Stimulated activated CD4-positive, alpha-beta T cell treated with anti-CD3 and anti-CD28 coated beads, Interleukin-4, amount 100 ng/mL, for 48 hours (primary cell): ENCODE results near the gene FMO4.
"Not testable (repeated sequence)": the region's sequence is repeated elsewhere in the genome, so short reads cannot be mapped to it uniquely, and the experiment has no call there.

Experiments used
- DNase-seq, 2 donors: peaks; one replicate each; pipeline ENCODE4 v3.0.0-alpha.2; 2020; ENCODE audit warnings: low read depth in 2 of 2

The FMO4 gene

DNA sequence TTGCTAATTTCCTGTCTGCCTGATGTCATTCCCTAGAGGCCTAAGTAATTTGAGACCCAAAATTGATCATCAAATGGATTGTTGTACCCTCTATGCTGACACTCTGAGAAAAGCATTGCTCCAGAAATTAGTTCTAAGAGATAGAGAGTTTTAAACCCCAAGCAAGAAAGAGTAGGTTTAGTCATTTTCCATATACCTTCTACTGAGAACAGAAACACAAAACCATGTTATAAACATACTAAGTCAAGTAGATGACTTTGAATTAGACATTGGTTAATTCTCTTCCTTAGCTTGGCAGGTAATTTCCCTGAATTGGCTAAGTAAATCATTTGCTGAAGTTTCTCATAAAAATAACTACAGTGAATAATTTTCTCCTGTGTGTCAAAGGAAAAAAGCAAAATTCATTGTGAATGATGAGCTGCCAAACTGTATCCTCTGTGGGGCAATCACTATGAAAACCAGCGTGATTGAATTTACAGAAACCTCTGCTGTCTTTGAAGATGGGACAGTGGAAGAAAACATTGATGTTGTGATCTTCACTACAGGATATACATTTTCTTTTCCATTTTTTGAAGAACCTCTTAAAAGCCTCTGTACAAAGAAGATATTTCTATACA is 20.1 kb downstream of the FMO4 start:
- DNase-seq, result no peak

DNA sequence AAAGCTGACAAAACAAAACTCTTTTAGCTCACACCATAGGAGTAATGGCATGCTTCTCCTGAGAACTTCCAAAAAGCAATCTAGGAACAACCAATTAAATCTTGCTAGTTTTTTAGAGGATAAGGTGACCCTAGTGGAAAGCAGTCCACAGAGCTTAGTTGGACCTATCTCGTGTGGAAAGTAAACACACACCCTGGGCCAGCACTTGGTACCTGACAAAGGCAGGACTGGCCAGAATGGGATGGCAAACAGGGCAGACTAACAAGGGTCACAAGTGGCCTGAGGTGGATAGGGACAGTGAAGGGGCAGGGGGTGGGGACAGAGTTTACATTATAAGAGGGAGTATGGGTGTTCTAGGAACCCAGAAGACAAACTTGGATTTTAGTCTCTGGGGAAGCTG is 22.0 kb downstream of the FMO4 start:
- DNase-seq, result no peak

DNA sequence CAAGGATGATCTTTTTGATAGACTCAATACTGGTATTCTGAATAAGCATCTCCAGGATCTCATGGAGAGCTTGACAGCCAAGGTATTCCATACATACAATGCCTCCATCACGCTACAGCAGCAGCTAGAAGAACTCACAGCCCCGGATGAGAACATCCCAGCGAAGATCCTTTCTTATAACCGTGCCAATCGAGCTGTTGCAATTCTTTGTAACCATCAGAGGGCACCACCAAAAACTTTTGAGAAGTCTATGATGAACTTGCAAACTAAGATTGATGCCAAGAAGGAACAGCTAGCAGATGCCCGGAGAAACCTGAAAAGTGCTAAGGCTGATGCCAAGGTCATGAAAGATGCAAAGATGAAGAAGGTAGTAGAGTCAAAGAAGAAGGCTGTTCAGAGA is 25.4 kb downstream of the FMO4 start:
- not testable (repeated sequence) for DNase-seq

DNA sequence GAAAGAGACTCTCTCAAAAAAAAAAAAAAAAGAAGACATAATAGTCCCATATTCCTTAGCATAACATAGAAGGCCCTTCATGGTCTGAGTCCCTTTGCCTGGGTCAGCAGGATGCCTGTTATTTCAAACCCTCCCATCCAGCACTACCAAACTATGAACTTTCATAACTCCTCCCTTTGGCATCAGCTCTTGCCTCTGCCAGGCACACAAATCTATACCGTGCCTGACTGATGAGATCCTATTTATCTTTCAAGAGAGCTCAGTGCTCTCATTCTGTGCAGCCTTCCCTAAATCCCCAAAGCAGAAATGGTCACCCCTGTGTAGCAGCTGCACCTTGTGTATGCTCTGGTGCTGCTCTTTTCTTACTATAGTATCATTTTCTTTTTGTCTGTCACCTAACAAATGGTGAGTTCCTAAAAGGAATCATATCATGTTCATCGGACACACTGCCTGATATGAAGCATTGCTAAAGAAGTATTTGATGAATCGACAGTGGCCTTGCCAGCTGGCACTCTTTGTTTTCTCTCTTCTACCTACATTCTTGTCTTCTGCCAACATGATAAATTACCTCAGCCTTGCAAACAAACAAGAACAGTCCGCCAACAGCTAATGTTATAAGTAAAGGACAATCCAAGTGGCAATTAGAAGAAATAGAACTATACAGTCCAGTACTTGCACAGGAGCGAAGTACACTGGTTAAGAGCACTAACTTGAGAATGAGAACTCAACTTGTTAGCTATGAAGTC is 29.9 kb downstream of the FMO4 start:
- DNase-seq, result no peak

DNA sequence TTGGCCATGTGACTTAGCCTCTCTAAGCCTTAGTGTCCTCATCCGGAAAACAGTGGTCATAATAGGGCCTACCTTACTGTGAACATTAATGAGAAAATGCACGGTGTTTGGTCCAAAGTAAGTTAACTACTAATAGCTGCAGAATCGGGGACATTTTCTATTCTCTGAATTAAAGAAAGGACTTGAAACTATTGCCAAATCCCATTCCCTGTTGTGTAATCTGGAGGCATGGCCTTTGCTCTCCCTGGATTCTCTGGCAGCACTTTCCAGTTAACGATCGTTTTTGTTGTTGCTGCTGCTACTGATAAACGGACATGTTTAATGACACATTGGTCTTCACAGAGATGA is 30.5 kb downstream of the FMO4 start:
- no peak for DNase-seq

DNA sequence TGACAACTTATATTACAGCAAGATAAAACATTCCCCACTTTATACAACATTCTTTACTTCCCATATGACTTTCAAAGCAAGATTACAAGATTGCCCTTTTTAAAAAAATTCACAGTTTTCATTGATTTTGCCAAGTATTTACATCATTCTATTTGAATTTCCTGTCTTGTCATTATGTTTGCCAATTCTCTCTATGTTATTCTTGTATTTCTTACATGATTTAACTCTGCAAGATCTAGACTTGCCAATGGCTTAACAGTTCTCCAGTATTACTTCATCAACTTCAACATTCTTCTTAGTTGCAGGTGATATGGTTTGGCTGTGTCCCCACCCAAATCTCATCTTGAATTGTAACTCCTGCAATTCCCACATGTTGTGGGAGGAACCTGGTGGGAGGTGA is 31.6 kb downstream of the FMO4 start:
- no peak for DNase-seq

DNA sequence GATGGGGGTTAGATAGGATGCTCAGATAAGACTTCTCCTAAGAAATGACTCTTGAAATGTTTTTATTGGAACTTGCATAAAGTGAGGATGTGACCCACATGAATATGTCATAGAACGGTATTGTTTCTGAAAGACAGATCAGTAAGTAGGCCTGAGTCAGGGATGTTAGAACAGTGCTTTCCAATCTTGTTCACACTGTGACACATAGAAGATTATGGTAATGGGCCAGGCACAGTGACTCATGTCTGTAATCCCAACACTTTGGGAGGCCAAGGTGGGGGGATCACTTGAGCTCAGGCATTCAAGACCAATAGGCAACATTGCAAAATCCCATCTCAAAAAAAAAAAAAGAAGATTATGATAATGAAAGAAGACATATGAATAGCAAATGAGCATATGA is 32.9 kb downstream of the FMO4 start:
- DNase-seq, result no peak

DNA sequence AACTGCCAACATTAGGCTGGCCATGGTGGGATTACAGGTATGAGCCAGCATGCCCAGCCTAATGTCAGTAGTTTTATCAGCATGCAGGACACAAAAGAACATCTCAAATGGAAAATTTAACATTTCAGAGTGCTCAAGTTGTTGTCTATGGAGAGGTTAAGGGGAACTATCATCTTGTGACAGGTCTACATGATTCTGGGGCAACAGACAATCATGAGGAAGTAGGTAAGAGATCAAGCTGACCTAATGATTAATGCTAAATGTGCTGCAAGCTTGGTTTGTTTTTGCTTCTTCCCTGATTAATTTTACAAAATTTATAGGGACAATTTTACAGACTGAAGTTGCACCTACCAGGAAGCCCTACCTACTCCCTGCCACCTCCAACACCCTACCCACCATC is 36.6 kb downstream of the FMO4 start:
- DNase-seq, result no peak

- no peak for DNase-seq
These were observed 38.0 kb downstream of the FMO4 start for GRCh38 chr1:171351961-171352360.

GRCh38 chr1:171352554-171352953 is 38.6 kb downstream of the FMO4 start:
- no peak for DNase-seq

DNA sequence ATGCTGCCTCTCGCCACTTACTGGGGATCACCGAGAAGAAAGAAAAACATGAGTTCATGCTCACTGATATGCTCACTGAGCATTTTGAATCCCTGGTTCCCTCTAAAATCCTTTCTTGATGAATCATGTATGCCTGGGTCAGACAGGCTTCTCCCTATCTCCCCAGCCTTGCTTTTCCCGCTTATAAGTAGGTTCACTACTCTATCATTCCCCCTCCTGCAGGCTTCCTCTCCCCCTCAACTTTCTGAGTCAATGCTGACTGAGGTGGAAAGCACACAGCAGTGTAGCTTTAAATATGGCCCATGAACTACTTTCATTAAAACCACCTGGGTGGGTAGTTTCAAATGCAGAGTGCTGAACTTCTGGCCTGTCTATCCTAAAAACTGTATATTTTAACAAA is 41.7 kb downstream of the FMO4 start:
- no peak for DNase-seq

- DNase-seq, result no peak
These were observed 43.2 kb downstream of the FMO4 start for GRCh38 chr1:171357179-171357578.

GRCh38 chr1:171359355-171359648 is 45.3 kb downstream of the FMO4 start:
- not testable (repeated sequence) for DNase-seq

GRCh38 chr1:171359731-171360527 is 45.9 kb downstream of the FMO4 start:
- DNase-seq, result not testable (repeated sequence)

GRCh38 chr1:171366085-171366484 is 52.1 kb downstream of the FMO4 start:
- no peak for DNase-seq

DNA sequence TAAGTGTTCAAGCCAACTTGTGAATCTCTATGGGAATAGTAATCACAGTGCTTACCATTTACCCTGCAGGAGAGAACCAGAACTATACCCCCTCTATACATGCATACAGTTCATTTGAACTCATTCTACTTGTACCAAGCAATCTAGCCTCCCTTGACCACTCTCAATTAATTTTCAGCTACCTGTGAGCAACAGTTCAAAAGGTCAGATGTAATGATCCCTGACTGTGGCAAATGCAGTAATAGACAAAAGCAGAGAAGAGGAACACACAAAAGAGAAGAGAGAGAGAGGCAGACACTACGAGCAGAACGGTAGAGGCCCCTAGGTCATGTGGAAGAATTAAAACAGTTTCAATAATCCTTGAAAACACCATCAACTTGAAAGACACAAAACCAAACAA is 52.8 kb downstream of the FMO4 start:
- no peak for DNase-seq

DNA sequence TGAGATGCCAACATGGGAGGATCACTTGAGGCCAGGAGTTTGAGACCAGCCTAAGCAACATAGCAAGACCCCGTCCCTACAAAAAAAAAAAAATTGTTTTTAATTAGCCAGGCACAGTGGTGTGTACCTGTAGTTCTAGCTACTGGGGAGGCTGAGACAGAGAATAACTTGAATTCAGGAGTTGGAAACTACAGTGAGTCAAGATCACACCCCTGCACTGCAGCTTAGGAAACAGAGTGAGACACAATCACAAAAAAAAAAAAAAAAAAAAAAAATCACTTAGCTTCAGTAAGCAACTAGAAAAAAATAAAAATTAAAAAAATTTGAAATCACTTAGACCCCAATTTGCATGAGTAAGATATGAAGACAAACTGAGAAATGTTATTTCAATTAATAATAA is 53.5 kb downstream of the FMO4 start:
- no peak for DNase-seq

GRCh38 chr1:171372418-171373084 is 58.6 kb downstream of the FMO4 start:
- DNase-seq, result no peak

DNA sequence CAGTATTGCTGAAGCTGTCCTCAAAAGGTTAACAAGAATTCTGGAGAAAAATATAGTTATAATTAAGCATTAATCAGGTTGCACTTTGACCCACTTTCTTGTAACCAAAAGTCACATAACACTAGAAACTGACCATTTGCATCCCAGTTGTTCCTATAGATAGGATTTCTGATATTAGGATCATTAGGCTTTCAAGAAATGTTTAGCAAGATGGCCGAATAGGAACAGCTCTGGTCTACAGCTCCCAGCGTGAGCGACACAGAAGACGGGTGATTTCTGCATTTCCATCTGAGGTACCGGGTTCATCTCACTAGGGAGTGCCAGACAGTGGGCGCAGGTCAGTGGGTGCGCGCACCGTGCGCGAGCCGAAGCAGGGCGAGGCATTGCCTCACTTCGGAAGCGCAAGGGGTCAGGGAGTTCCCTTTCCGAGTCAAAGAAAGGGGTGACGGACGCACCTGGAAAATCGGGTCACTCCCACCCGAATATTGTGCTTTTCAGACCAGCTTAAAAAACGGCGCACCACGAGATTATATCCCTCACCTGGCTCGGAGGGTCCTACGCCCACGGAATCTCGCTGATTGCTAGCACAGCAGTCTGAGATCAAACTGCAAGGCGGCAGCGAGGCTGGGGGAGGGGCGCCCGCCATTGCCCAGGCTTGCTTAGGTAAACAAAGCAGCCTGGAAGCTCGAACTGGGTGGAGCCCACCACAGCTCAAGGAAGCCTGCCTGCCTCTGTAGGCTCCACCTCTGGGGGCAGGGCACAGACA is 59.6 kb downstream of the FMO4 start:
- DNase-seq, result not testable (repeated sequence)

DNA sequence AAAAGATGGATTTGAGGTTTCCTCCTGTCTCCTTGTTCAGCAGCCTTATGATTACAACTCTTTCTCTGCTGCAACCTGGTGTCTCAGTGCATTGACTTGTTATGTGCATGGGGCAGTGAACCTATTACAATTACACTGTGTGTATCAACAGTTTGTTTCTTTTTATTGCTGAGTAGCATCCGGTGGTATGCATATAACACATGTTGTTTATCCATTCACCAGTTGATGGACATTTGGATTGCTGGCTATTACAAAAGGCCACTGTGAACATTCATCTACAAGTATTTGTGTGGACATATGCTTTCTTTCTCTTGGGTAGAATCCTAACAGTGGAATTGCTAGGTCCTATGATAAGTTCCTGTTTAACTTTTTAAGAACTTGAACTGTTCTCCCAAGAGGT is 65.9 kb downstream of the FMO4 start:
- DNase-seq, result no peak

DNA sequence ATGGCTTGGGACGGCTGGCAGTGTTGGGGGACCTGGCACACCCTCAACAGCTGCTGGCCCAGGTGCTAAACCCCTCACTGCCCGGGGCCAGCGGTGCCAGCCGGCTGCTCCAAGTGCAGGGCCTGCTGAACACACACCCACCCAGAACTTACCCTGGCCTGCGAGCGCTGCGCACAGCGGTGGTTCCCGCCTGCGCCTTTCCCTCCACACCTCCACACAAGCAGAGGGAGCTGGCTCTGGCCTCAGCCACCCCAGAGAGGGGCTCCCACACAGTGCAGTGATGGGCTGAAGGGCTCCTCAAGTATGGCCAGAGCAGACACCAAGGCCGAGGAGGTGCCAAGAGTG is 67.9 kb downstream of the FMO4 start:
- no peak for DNase-seq

DNA sequence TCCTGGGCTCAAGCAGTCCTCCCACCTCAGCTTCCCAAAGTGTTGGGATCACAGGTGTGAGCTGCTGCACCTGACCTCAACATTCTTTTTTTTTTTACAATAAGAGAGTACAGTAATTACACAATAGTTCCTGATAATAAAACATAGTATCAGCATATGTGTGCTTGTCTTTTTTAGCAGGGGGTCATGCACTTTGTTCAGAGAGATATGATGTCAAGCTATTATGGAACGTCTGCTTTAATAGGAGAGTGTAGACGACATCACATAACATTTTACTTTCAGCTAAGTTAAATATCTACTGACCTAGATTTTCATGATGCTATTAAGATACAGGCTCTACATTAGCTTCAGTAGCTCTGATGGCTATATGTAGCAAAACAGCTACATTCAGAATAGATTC is 70.5 kb downstream of the FMO4 start:
- DNase-seq, result no peak
